Skeletal muscle satellite cell (primary cell): ENCODE data around the gene PPIB.
A peak's percentile ranks its signal among the peaks of the same experiment; 100 is the strongest.

Source experiments
- H3K27me3 ChIP-seq: 2 replicates; pipeline ENCODE4 v1.7.0; 2013; ENCODE audit warnings: low read length; ENCODE audit not compliant: control insufficient read depth, insufficient read depth
- H3K36me3 ChIP-seq: 2 replicates; pipeline ENCODE4 v1.7.0; 2013; ENCODE audit warnings: mild to moderate bottlenecking, control low read depth, low read length; ENCODE audit not compliant: insufficient read depth
- H3K4me1 ChIP-seq: 2 replicates; pipeline ENCODE4 v1.7.0; 2013; ENCODE audit warnings: low read length; ENCODE audit not compliant: control insufficient read depth, insufficient read depth
- H3K4me2 ChIP-seq: 2 replicates; pipeline ENCODE4 v1.7.0; 2013; ENCODE audit warnings: mild to moderate bottlenecking, low read length
- H3K4me3 ChIP-seq: 2 replicates; pipeline ENCODE4 v1.7.0; 2013; ENCODE audit warnings: low read length
- H3K9ac ChIP-seq: 2 replicates; pipeline ENCODE4 v1.7.0; 2013; ENCODE audit warnings: mild to moderate bottlenecking, low read depth, low read length, moderate library complexity
- H3K9me3 ChIP-seq: replicated peaks from 2 replicates; pipeline ENCODE4 v1.7.0; 2013; ENCODE audit warnings: mild to moderate bottlenecking, control low read depth, low read length

Gene PPIB

GRCh38 chr15:64155802-64156651, 6.8 kb downstream of the PPIB start:
- H3K9me3 ChIP-seq = no peaks in the 10 kb centered on the region
- H3K4me2 ChIP-seq = no peak overlapping the region
- peaks cover 65% of the 10 kb centered on the region for H3K36me3 ChIP-seq
- H3K9ac ChIP-seq = no peak overlapping the region
- peaks cover 19% of the 10 kb centered on the region for H3K4me1 ChIP-seq
- peaks cover 13% of the 10 kb centered on the region for H3K27me3 ChIP-seq
- no peak overlapping the region for H3K4me3 ChIP-seq

GRCh38 chr15:64153480-64154367, 9.1 kb downstream of the PPIB start:
- no peak overlapping the region for H3K4me2 ChIP-seq
- no peak overlapping the region for H3K9ac ChIP-seq
- H3K9me3 ChIP-seq = no peaks in the 10 kb centered on the region
- H3K4me1 ChIP-seq = peaks cover 10% of the 10 kb centered on the region
- no peak overlapping the region for H3K4me3 ChIP-seq
- peaks cover 47% of the 10 kb centered on the region for H3K36me3 ChIP-seq
- H3K27me3 ChIP-seq = peaks cover 13% of the 10 kb centered on the region

GRCh38 chr15:64152507-64153387, 10.1 kb downstream of the PPIB start:
- Histone ChIP-seq H3K4me1 (peaks cover 6% of the 10 kb centered on the region), H3K4me3 (no peak overlapping the region), H3K4me2 (peak overlapping the region; percentile 83), H3K9ac (no peak overlapping the region), H3K36me3 (peaks cover 37% of the 10 kb centered on the region), H3K27me3 (peaks cover 13% of the 10 kb centered on the region), H3K9me3 (no peaks in the 10 kb centered on the region)

GRCh38 chr15:64151727-64152506, 10.9 kb downstream of the PPIB start, which contains the start of gene SNX22:
TSS of gene SNX22 (plus strand) at chr15:64151731. CDS start at chr15:64151776, 45 bp downstream.
- no peaks in the 10 kb centered on the region for H3K9me3 ChIP-seq
- H3K9ac ChIP-seq = no peak within 1 kb of the TSS
- peaks cover 29% of the 10 kb centered on the region for H3K36me3 ChIP-seq
- H3K4me1 ChIP-seq = peaks cover 6% of the 10 kb centered on the region
- peak within 1 kb of the TSS; percentile 67 for H3K4me3 ChIP-seq
- H3K4me2 ChIP-seq = peak within 1 kb of the TSS; percentile 83
- peaks cover 13% of the 10 kb centered on the region for H3K27me3 ChIP-seq

- Histone ChIP-seq H3K4me3 (no peak overlapping the region), H3K27me3 (peaks cover 13% of the 10 kb centered on the region), H3K9ac (no peak overlapping the region), H3K9me3 (no peaks in the 10 kb centered on the region), H3K36me3 (peaks cover 18% of the 10 kb centered on the region), H3K4me2 (no peak overlapping the region), H3K4me1 (peaks cover 6% of the 10 kb centered on the region)
These were observed 12.8 kb downstream of the PPIB start for GRCh38 chr15:64149893-64150578.

- Histone ChIP-seq H3K9ac (no peak overlapping the region), H3K9me3 (no peaks in the 10 kb centered on the region), H3K36me3 (peaks cover 17% of the 10 kb centered on the region), H3K27me3 (peaks cover 13% of the 10 kb centered on the region), H3K4me2 (no peak overlapping the region), H3K4me1 (peaks cover 6% of the 10 kb centered on the region), H3K4me3 (no peak overlapping the region)
These were observed 13.4 kb downstream of the PPIB start for GRCh38 chr15:64149424-64149823.

GRCh38 chr15:64148581-64148980, 14.2 kb downstream of the PPIB start:
- Histone ChIP-seq H3K4me2 (no peak overlapping the region), H3K4me3 (no peak overlapping the region), H3K27me3 (peaks cover 13% of the 10 kb centered on the region), H3K36me3 (peaks cover 14% of the 10 kb centered on the region), H3K4me1 (peaks cover 6% of the 10 kb centered on the region), H3K9ac (no peak overlapping the region), H3K9me3 (no peaks in the 10 kb centered on the region)

GRCh38 chr15:64148168-64148567, 14.7 kb downstream of the PPIB start:
- Histone ChIP-seq H3K27me3 (peaks cover 13% of the 10 kb centered on the region), H3K36me3 (peaks cover 18% of the 10 kb centered on the region), H3K4me1 (peaks cover 6% of the 10 kb centered on the region), H3K9ac (no peak overlapping the region), H3K9me3 (no peaks in the 10 kb centered on the region), H3K4me3 (no peak overlapping the region), H3K4me2 (no peak overlapping the region)

- Histone ChIP-seq H3K4me2 (no peak overlapping the region), H3K9ac (no peak overlapping the region)
These were observed 15.7 kb downstream of the PPIB start for GRCh38 chr15:64146885-64147681.

More at GRCh38 chr15:64146885-64147681, 15.7 kb downstream of the PPIB start:
- Histone ChIP-seq H3K36me3 (peaks cover 23% of the 10 kb centered on the region), H3K9me3 (no peaks in the 10 kb centered on the region), H3K27me3 (peaks cover 4% of the 10 kb centered on the region), H3K4me1 (peaks cover 5% of the 10 kb centered on the region), H3K4me3 (no peak overlapping the region)
